ENCODE results near the gene TNNC2. TPM values are rescaled to one million over a fixed set of nuclear protein-coding genes. Genes with fewer than 3 reads are reported as not detected.

TNNC2 gene
- total RNA-seq, 4 donors from 2014 or later: 2.7 to 3.5 TPM; not detected in 2

- Histone ChIP-seq H3K27ac (no peak overlapping the region), H3K27me3 (no peaks in the 10 kb centered on the region), H3K4me1 (peaks cover 0 to 19% (median 7%) of the 10 kb centered on the region in 4 donors), H3K4me3 (no peak overlapping the region), H3K9me3 (no peaks in the 10 kb centered on the region), H3K36me3 (peaks cover 0 to 48% (median 0%) of the 10 kb centered on the region in 3 donors)
- TF ChIP-seq POLR2A (IDR thresholded peaks at IDR 0.05) (no peak), CTCF (IDR thresholded peaks at IDR 0.05) (no peak)
- no peak for DNase-seq
Measured at GRCh38 chr20:45851501-45851900, 24.4 kb upstream of the TNNC2 start.

GRCh38 chr20:45850926-45851325 lies 23.8 kb upstream of the TNNC2 start:
- no peaks in the 10 kb centered on the region for H3K27me3 ChIP-seq
- TF ChIP-seq CTCF (IDR thresholded peaks at IDR 0.05): no peak
- TF ChIP-seq POLR2A (IDR thresholded peaks at IDR 0.05): no peak
- no peak overlapping the region for H3K4me3 ChIP-seq
- no peaks in the 10 kb centered on the region for H3K9me3 ChIP-seq
- no peak for DNase-seq
- H3K4me1 ChIP-seq: peaks cover 0 to 13% (median 4%) of the 10 kb centered on the region in 4 donors
- no peak overlapping the region for H3K27ac ChIP-seq
- H3K36me3 ChIP-seq: peaks cover 0 to 54% (median 0%) of the 10 kb centered on the region in 3 donors

GRCh38 chr20:45850238-45850637 lies 23.1 kb upstream of the TNNC2 start:
- Histone ChIP-seq H3K27me3 (no peaks in the 10 kb centered on the region), H3K27ac (no peak overlapping the region), H3K4me1 (peaks cover 0 to 6% (median 0%) of the 10 kb centered on the region in 4 donors), H3K36me3 (peaks cover 0 to 59% (median 0%) of the 10 kb centered on the region in 3 donors), H3K9me3 (no peaks in the 10 kb centered on the region), H3K4me3 (no peak overlapping the region)
- DNase-seq: no peak
- TF ChIP-seq CTCF (IDR thresholded peaks at IDR 0.05) (no peak), POLR2A (IDR thresholded peaks at IDR 0.05) (no peak)

GRCh38 chr20:45848969-45849582 lies 22.0 kb upstream of the TNNC2 start:
- H3K36me3 ChIP-seq: peaks cover 0 to 68% (median 0%) of the 10 kb centered on the region in 3 donors
- no peak overlapping the region for H3K4me3 ChIP-seq
- H3K9me3 ChIP-seq: no peaks in the 10 kb centered on the region
- TF ChIP-seq POLR2A (IDR thresholded peaks at IDR 0.05): no peak
- TF ChIP-seq CTCF (IDR thresholded peaks at IDR 0.05): no peak
- DNase-seq: no peak
- H3K27me3 ChIP-seq: no peaks in the 10 kb centered on the region
- H3K4me1 ChIP-seq: no peaks in the 10 kb centered on the region
- no peak overlapping the region for H3K27ac ChIP-seq

GRCh38 chr20:45848421-45848820 lies 21.3 kb upstream of the TNNC2 start:
- Histone ChIP-seq H3K36me3 (peaks cover 0 to 68% (median 0%) of the 10 kb centered on the region in 3 donors), H3K4me1 (no peaks in the 10 kb centered on the region), H3K27me3 (no peaks in the 10 kb centered on the region), H3K27ac (no peak overlapping the region), H3K4me3 (no peak overlapping the region), H3K9me3 (no peaks in the 10 kb centered on the region)
- DNase-seq: no peak
- TF ChIP-seq POLR2A (IDR thresholded peaks at IDR 0.05): no peak
- TF ChIP-seq CTCF (IDR thresholded peaks at IDR 0.05): no peak

Data from Peyer's patch (tissue), 4 donors.